Heart left ventricle (tissue), 16 donors: ENCODE data around the gene SPO11. TPM values are rescaled to one million over a fixed set of nuclear protein-coding genes. Genes with fewer than 3 reads are reported as not detected.

Source experiments
- ATAC-seq, 4 donors: fragments of 200-7000 bp; cut with Tn5 transposase; one replicate each; pipeline ENCODE4 v1.9.1; 2020 to 2022; ENCODE audit warnings: moderate library complexity in 4 of 4, mild to moderate bottlenecking in 3 of 4, moderate number of reproducible peaks in 1 of 4
- DNase-seq, 5 donors: peaks; one replicate each; pipeline ENCODE4 v3.0.0-alpha.2; 2020
- H3K27ac ChIP-seq, 12 donors: fragments of 200-600 bp; sonication (generic) in 4 of 12; one replicate each; pipeline versions ENCODE4 v1.5.0 to v1.8.0; 2016 to 2022; ENCODE audit warnings: mild to moderate bottlenecking in 2 of 12
- H3K27me3 ChIP-seq, 9 donors: fragments of 200-600 bp; sonication (generic) in 2 of 9; one replicate each; pipeline versions ENCODE4 v1.5.1 to v1.8.0; 2016 to 2022; ENCODE audit warnings: mild to moderate bottlenecking in 3 of 9
- H3K36me3 ChIP-seq, 9 donors: fragments of 200-600 bp; sonication (generic) in 2 of 9; one replicate each; pipeline versions ENCODE4 v1.5.0 to v1.8.0; 2018 to 2022; ENCODE audit warnings: mild to moderate bottlenecking in 2 of 9
- H3K4me1 ChIP-seq, 12 donors: fragments of 200-600 bp; sonication (generic) in 4 of 12; one replicate each; pipeline versions ENCODE4 v1.5.0 to v1.8.0; 2016 to 2022; ENCODE audit warnings: mild to moderate bottlenecking in 3 of 12
- H3K4me3 ChIP-seq, 12 donors: fragments of 200-600 bp; sonication (generic) in 4 of 12; one replicate each; pipeline versions ENCODE4 v1.5.0 to v1.8.0; 2017 to 2022; ENCODE audit warnings: mild to moderate bottlenecking in 9 of 12, moderate library complexity in 4 of 12
- H3K9me3 ChIP-seq, 12 donors: fragments of 200-600 bp; sonication (generic) in 4 of 12; one replicate each; pipeline versions ENCODE4 v1.5.0 to v1.8.0; 2016 to 2022; ENCODE audit warnings: mild to moderate bottlenecking in 1 of 12
- CTCF ChIP-seq, 12 donors: fragments of 200-600 bp; sonication (generic) in 4 of 12; IDR thresholded peaks; one replicate each; pipeline versions ENCODE4 v1.5.0 to v1.8.0; 2018 to 2022; ENCODE audit warnings: antibody characterized with exemption in 12 of 12, mild to moderate bottlenecking in 5 of 12
- POLR2A ChIP-seq, 2 donors: fragments of 450-650 bp; IDR thresholded peaks; one replicate each; pipeline ENCODE4 v1.6.1; 2017; ENCODE audit warnings: antibody characterized with exemption in 2 of 2, mild to moderate bottlenecking in 2 of 2, moderate library complexity in 2 of 2
- WGBS, 4 donors: extraction: QIAGEN DNeasy Blood & Tissue Kit in 2 of 4; methylation state at CpG; one replicate each; pipeline versions ENCODE4 v1.1.5 to v1.1.7; 2013 to 2018; 5-methylcytosine and 5-hydroxymethylcytosine counted together
- intact Hi-C, 10 donors: fragments of 100-400 bp; cut with DNase I; formaldehyde crosslinking; loops; one replicate each; pipeline versions ENCODE4 v1.11.1 to v1.14.2; 2022
- polyA plus RNA-seq, 2 donors: library from polyadenylated mRNA; stranded (reverse); fragments of 200-250 nt; gene quantifications; one replicate each; pipeline ENCODE4 v1.2.3, GENCODE V29; 2013
- total RNA-seq, 9 donors: library from RNA; depleted of rRNA in 2 of 9; stranded (reverse); fragments of >200 nt in 2 of 9; fragmentation: NEBNext Ultra II Directional in 3 of 9; extraction: Animal tissue kit (Norgen Biotek cat#: 25700) in 3 of 9; gene quantifications; one replicate each; pipeline versions ENCODE4 v1.1.0 to v1.2.4, GENCODE V29; 2016 to 2023
- donor health status: ischemic (EF 13 %, LVEDD 7.1; RV severe dilation, severe dysfunction).
- donor health status: healthy with polysubstance abuse.
- donor health status: DM: no; HTN: yes; CAD: no.
- donor health status: DM: no; HTN: no; CAD: no.
- donor health status: ischemic (EF 25% LVEDD 6.9; RV normal size, moderate dysfunction).
- donor health status: ischemic (EF 25% LVEDD 5.7; RV mildly dilated, moderate dysfunction).
- donor health status: healthy.
- donor health status: DM: yes; HTN: yes; CAD: no.
- donor health status: ischemic (EF 35%, LVEDD 5.7; RV mildly dilated, moderate dysfunction).
- donor health status: nonischemic (EF 11% LVEDD 7.7; RV severe dilation, severe dysfunction).
- donor health status: DM: yes; HTN: yes; CAD: no.
- donor health status: PGD.
- donor health status: ischemic (EF 29% LVEDD 5.4; RV normal size, mild dysfunction).
- donor health status: nonischemic (EF 23%, LVEDD 6.1; RV moderate dilation, normal function).

Gene SPO11
- total and polyA plus RNA-seq, 11 donors, result not detected

GRCh38 chr20:57381596-57382503 is 52.2 kb downstream of the SPO11 start:
- ATAC-seq (peak in 3 of 4 donors; percentile 47 to 64 (median 62)), DNase-seq (peak; percentile 74 to 91 (median 74))
- H3K9me3 ChIP-seq, result peaks cover 0 to 5% (median 0%) of the 10 kb centered on the region in 12 donors
- TF ChIP-seq CTCF (IDR thresholded peaks at IDR 0.05) (peak; percentile 85 to 96 (median 92)), POLR2A (IDR thresholded peaks at IDR 0.05) (no peak)
- no peak overlapping the region for H3K4me3 ChIP-seq
- H3K27ac ChIP-seq, result no peak overlapping the region
- intact Hi-C loops, result loop anchor here (1.0 to 10.0 kb wide), 9 partner anchors 111 to 833 kb away; no protein-coding TSS in a partner anchor
- no peaks in the 10 kb centered on the region for H3K27me3 ChIP-seq
- 46 to 51% (median 49%) methylated on average over 20 of the region's 20 CpGs for WGBS, 4 donors
- H3K4me1 ChIP-seq, result peaks cover 0 to 17% (median 13%) of the 10 kb centered on the region in 12 donors
- H3K36me3 ChIP-seq, result peaks cover 0 to 49% (median 30%) of the 10 kb centered on the region in 9 donors

DNA sequence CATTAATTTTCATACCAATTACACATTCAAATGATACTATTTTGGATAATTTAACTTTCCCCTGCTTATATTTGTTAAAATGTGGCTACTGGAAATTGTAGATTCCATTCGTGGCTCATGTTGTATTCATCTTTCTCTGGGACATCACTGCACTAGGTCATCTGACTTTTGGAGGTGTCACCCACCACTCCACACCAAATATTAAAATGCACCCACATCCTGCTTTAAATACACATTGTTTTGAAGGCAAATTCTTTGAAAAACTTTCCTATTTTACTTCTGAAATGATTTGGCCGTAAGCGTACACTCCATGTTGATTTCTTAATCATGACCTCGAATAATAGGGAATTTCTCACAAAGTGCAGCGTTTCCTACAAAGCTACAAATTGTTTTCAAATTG is 52.9 kb downstream of the SPO11 start:
- intact Hi-C loops, result loop anchor here in 7 of 10 donors (2.0 to 10.0 kb wide), 5 partner anchors 110 to 832 kb away; no protein-coding TSS in a partner anchor
- Histone ChIP-seq H3K27ac (no peak overlapping the region), H3K9me3 (peaks cover 0 to 5% (median 0%) of the 10 kb centered on the region in 12 donors), H3K27me3 (no peaks in the 10 kb centered on the region), H3K4me1 (peaks cover 0 to 17% (median 13%) of the 10 kb centered on the region in 12 donors), H3K36me3 (peaks cover 0 to 43% (median 23%) of the 10 kb centered on the region in 9 donors), H3K4me3 (no peak overlapping the region)
- DNase-seq, result no peak
- WGBS, 4 donors, result 89 to 94% (median 89%) methylated on average over 5 of the region's 5 CpGs
- TF ChIP-seq CTCF (IDR thresholded peaks at IDR 0.05), result no peak
- no peak for TF ChIP-seq POLR2A (IDR thresholded peaks at IDR 0.05)
- no peak for ATAC-seq

DNA sequence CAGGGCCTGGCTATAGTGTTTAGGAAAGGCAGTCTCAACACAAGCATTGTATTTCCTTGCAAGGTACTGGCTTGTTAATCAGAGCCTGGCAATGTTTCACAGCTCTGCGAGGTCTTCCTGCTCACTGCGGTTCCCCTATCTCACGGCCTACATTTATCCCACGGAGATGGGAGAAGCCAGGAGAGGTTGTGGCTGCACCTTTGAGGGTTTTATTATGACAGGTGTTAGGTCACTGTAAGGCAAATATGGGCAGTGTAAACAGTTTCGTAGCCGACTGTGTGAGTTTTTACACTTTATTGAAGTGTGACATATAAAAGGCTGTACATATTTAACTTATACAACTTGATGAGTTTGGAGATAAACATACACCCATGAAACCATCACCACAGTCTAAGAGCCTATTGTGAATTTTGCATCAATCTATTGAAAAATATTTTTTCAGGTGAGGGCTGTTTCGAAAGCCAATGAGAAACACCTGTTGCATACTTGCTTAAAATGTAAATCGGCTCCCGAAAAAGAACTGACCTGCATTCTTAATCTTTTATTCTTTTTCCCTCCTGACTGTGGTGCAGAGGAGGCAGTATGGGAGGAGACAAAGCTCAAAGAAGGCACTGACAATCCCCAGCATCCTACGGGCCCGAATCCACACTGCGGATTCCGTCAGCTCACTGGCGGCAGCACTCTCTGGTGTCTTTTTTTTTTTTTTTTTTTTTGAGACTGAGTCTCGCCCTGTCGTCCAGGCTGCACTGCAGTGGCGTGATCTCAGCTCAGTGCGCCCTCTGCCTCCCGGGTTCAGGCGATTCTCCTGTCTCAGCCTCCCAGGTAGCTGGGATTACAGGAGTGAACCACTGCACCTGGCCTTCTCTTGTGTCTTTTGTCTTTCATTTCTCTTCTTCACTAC is 54.1 kb downstream of the SPO11 start:
- no peak overlapping the region for H3K4me3 ChIP-seq
- peaks cover 0 to 17% (median 13%) of the 10 kb centered on the region in 12 donors for H3K4me1 ChIP-seq
- no peak for ATAC-seq
- H3K36me3 ChIP-seq, result peaks cover 0 to 31% (median 12%) of the 10 kb centered on the region in 9 donors
- H3K27me3 ChIP-seq, result no peaks in the 10 kb centered on the region
- WGBS, 4 donors, result 85 to 90% (median 88%) methylated on average over 20 of the region's 20 CpGs
- no peak for DNase-seq
- H3K9me3 ChIP-seq, result peaks cover 0 to 5% (median 0%) of the 10 kb centered on the region in 12 donors
- H3K27ac ChIP-seq, result no peak overlapping the region
- no peak for TF ChIP-seq CTCF (IDR thresholded peaks at IDR 0.05)
- TF ChIP-seq POLR2A (IDR thresholded peaks at IDR 0.05), result no peak
- intact Hi-C loops, result loop anchor here in 7 of 10 donors (2.0 to 10.0 kb wide), 5 partner anchors 109 to 831 kb away; no protein-coding TSS in a partner anchor
